NCI-H2081 treated with DMSO at 0.1 percent for 48 hours (cell line): ENCODE measurements around the gene KRT80.
"Not testable (repeated sequence)": the region's sequence is repeated elsewhere in the genome, so short reads cannot be mapped to it uniquely, and the experiment has no call there.

Experiments
- DNase-seq: peaks from one replicate; lab custom pipeline; 2025; lab: John Stamatoyannopoulos, UW

The KRT80 gene

GRCh38 chr12:52191841-52192791 lies at the start of gene KRT80:
TSS of gene KRT80 (minus strand) at chr12:52192014. CDS start at chr12:52191902, 112 bp downstream.
- no peak for DNase-seq

- no peak for DNase-seq
These were observed 49.5 kb upstream of the KRT80 start for GRCh38 chr12:52241205-52241842.

- not testable (repeated sequence) for DNase-seq
These were observed 48.4 kb upstream of the KRT80 start for GRCh38 chr12:52240247-52240646.

GRCh38 chr12:52239767-52240166 lies 48.0 kb upstream of the KRT80 start:
- DNase-seq, result no peak

GRCh38 chr12:52238916-52239646 lies 47.3 kb upstream of the KRT80 start:
- DNase-seq, result no peak

- DNase-seq, result no peak
These were observed 46.5 kb upstream of the KRT80 start for GRCh38 chr12:52238207-52238840.

GRCh38 chr12:52236386-52237050 lies 44.7 kb upstream of the KRT80 start:
- DNase-seq, result no peak

- DNase-seq, result peak; percentile 72
These were observed 44.1 kb upstream of the KRT80 start for GRCh38 chr12:52235822-52236361.

- no peak for DNase-seq
These were observed 43.4 kb upstream of the KRT80 start for GRCh38 chr12:52235001-52235764.

- DNase-seq, result no peak
These were observed 42.5 kb upstream of the KRT80 start for GRCh38 chr12:52234223-52234810.

- DNase-seq, result no peak
These were observed 41.8 kb upstream of the KRT80 start for GRCh38 chr12:52233462-52234207.

GRCh38 chr12:52232674-52233461 lies 41.1 kb upstream of the KRT80 start, which contains the start of gene KRT7:
TSS of gene KRT7 (plus strand) at chr12:52233243. CDS start at chr12:52233297, 54 bp downstream.
- no peak for DNase-seq

- no peak for DNase-seq
These were observed 40.4 kb upstream of the KRT80 start for GRCh38 chr12:52232203-52232673.

- DNase-seq, result no peak
These were observed 39.7 kb upstream of the KRT80 start for GRCh38 chr12:52231305-52232202.

GRCh38 chr12:52230364-52231281 lies 38.8 kb upstream of the KRT80 start:
- DNase-seq, result no peak

- DNase-seq, result no peak
These were observed 38.1 kb upstream of the KRT80 start for GRCh38 chr12:52229836-52230343.
